NCI-H526 (cell line): Measurements from ENCODE around the gene FRMD5.
A peak's percentile ranks its signal among the peaks of the same experiment; 100 is the strongest.
"Not testable (repeated sequence)": the region's sequence is repeated elsewhere in the genome, so short reads cannot be mapped to it uniquely, and the experiment has no call there.

Source experiments
- DNase-seq, 2 experiments: peaks; one replicate each; lab custom pipeline; 2025; lab: John Stamatoyannopoulos, UW

Gene FRMD5

GRCh38 chr15:44195151-44195740 lies at the start of gene FRMD5:
FRMD5 (minus strand) TSS chr15:44195271.
- DNase-seq: peak; percentile 96 to 98

DNA sequence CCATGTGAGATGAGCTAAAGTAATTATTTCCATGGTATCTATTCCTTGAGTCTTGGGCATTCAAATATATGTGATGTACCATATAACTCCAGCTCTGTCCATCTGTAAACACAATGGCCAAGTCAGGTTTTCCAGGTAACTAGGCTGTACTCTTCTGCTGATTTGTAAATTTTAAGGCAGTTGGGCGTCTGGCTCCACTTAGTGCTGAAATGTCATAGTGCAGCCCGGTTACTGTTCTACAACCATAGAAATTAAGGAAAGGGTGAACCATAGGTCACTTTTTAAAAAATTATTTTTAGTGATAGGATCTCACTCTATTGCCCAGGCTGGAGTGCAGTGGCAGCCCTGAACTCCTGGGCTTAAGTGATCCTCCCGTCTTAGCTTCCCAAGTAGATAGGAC lies 48.8 kb upstream of the FRMD5 start:
- peak in 1 of 2 experiments; percentile 32 for DNase-seq

DNA sequence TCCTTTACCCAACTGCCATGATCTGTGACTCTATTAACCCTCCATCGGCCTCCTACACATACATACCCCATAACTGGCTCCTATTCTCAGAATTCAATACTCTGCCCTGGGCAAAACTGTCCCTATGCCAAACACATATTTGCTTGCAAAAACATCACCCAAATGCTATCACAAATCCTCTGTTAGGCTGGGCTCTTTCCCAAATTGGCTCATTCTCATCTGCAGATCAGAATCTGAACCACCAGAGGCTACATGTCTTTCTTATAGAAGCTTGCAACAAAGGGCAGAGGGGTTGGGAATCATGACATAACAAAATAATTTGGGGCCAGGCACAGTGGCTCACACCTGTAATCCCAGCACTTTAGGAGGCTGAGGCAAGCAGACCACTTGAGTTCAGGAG lies 48.1 kb upstream of the FRMD5 start:
- DNase-seq: no peak

DNA sequence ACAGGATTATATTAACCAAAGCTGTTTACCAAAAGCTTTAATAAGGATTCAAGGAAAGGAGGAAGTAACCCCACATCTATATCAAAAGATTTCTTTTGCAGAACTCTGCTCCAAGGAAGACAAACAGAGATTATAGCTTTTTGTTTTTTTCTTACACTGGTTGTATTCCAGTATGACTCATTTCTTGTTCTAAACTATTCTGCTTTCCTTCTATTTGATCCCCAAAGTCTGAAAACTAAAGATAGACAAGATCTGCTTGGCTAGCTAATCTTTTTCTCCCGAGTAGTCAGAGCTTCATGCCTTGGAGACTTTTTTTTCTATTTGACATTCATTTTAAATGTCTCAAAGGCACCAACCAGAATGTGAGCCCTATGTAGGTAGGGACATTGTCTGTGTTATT lies 36.8 kb upstream of the FRMD5 start:
- no peak for DNase-seq

DNA sequence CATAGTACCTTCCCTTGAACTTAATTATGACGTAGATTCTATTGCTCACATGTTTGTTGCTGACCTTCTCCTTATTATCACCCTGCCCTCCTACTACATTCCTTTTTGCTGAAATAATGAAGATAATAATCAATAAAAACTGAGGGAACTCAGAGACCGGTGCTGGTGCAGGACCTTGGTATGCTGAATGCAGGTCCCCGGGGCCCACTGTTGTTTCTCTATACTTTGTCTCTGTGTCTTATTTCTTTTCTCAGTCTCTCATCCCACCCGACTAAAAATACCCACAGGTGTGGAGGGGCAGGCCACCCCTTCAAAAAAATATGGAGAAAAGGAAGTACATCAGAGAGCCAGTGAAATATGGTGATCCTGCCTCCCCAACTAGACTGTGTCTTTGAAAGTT lies 34.2 kb upstream of the FRMD5 start:
- not testable (repeated sequence) for DNase-seq

DNA sequence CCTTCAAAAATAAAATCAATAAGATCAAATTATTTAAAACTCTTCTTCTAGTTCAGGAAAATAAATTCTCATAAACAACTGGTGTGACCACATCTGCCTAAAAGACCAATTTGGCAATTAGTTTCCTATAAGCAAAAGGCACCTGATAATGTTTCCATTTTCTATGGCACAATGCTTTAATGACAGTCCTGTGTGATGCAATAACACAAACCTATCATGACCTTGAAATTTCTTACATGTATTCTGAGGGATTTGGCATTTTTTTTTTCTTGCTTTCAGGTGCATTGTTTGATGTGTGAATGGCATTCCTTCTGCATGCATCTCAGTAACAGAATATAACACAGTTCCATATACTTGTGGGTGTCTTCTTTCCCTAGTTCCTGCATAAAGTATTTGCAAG lies 32.5 kb upstream of the FRMD5 start:
- DNase-seq: no peak

- DNase-seq: not testable (repeated sequence)
Measured at GRCh38 chr15:44227001-44227400, 31.9 kb upstream of the FRMD5 start.

- DNase-seq: peak in 1 of 2 experiments; percentile 37
Measured at GRCh38 chr15:44222478-44222877, 27.4 kb upstream of the FRMD5 start.

DNA sequence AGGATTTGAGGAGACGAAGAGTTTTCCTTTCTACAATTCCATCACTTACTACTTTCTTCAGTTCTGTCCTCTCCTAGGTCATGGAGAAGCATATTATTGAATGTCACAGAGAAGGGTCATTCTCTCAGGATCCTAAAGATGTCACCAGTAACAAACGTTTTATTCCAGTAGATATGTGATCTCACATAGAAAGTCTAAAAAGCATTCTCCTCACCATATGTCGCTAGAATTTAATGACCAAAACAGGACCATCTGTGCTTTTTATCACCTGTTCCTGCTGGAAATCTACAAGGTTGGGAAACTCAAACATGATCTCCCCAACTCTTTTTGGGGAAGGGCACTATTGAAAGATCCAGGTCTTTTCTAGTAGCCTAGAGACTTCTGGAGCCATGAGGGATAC lies 24.0 kb upstream of the FRMD5 start:
- peak in 1 of 2 experiments; percentile 5 for DNase-seq

DNA sequence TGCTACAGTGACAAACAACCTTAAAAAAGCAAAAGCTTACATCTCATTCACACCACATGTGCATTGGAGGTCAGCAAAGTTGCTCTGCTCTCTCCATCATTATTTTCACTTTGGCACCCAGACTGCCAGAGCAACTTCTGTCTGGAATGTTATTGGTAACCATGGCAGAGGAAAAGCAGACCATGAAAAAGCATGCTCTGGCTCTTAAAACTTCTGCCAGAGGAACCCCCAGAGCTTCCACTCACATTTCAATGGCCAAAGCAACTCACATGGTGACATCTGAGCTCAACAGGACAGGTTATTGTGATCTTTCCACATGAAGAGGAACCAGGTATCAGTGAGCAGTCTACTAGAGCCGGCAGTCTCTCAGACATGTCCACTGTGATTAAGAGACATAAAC lies 21.9 kb upstream of the FRMD5 start:
- no peak for DNase-seq

DNA sequence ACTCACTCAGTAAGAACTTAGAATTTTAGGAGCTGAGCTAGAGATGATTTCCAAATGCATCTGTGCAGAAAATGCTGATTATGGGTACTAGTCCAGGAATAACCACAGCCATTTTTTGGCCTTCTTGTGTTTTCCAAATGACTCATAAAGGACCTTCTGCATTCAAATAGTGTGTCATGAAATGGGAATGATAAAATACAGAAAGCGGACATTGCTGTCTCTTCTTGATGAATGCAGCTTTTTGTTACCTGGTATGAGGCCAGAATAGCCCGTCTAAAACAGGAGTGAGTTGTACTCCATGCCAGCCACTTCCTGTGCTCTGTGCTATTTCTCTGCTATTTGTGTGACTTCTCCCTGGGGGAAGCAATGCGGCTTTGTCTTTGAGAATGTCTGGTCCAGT lies 20.5 kb upstream of the FRMD5 start:
- DNase-seq: no peak

GRCh38 chr15:44208956-44209355 lies 13.9 kb upstream of the FRMD5 start:
- DNase-seq: no peak

- DNase-seq: no peak
Measured at GRCh38 chr15:44207643-44208042, 12.6 kb upstream of the FRMD5 start.

- no peak for DNase-seq
Measured at GRCh38 chr15:44199393-44199792, 4.3 kb upstream of the FRMD5 start.

GRCh38 chr15:44194323-44195150 lies 534 bp downstream of the FRMD5 start:
- peak; percentile 51 to 77 for DNase-seq

- peak; percentile 36 to 55 for DNase-seq
Measured at GRCh38 chr15:44193651-44194322, 1.3 kb downstream of the FRMD5 start.

- no peak for DNase-seq
Measured at GRCh38 chr15:44188795-44189194, 6.3 kb downstream of the FRMD5 start.

DNA sequence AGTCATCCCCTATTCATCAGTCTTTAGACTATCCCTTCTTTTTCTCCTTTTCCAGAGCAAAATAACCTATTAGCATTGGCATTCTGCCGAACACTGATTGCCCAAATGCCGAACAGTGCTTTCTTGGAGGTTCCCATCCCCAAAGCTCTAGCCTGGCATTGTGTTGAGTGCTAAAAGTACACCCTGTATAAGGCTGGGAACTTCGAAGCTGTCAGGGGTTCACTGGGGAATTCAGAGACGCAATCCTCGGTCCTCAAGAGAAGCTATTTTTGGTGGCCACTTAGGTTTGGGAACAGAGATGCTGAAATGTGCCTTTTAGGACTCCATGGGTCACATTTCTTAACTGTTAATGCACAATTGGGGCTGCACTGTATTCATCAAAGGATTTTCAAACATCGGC lies 8.4 kb downstream of the FRMD5 start:
- DNase-seq: no peak

- DNase-seq: no peak
Measured at GRCh38 chr15:44183363-44183762, 11.7 kb downstream of the FRMD5 start.

GRCh38 chr15:44181410-44181809 lies 13.7 kb downstream of the FRMD5 start:
- no peak for DNase-seq

- no peak for DNase-seq
Measured at GRCh38 chr15:44177139-44177538, 17.9 kb downstream of the FRMD5 start.

GRCh38 chr15:44173813-44174212 lies 21.3 kb downstream of the FRMD5 start:
- no peak for DNase-seq

- DNase-seq: no peak
Measured at GRCh38 chr15:44163370-44163769, 31.7 kb downstream of the FRMD5 start.
